WTC11 (cell line): ENCODE results near the gene CNTNAP5. TPM values are rescaled to one million over a fixed set of nuclear protein-coding genes. Genes with fewer than 3 reads are reported as not detected.

Experiments used
- ATAC-seq: fragments of 200-7000 bp; cut with Tn5 transposase; 2 replicates; pipeline ENCODE4 v1.10.0; 2021; ENCODE audit warnings: mild to moderate bottlenecking, moderate library complexity
- CTCF ChIA-PET: fragments of 300-600 bp; sonication (Branson Sonifier 250); formaldehyde crosslinking; loops from one replicate; lab custom pipeline; 2021; ENCODE audit warnings: antibody characterized with exemption; lab: Charles Lee
- POLR2A ChIA-PET: fragments of 350-600 bp; sonication (Branson Sonifier 250); formaldehyde crosslinking; loops from one replicate; lab custom pipeline; 2021; ENCODE audit warnings: antibody characterized with exemption; lab: Charles Lee
- DNase-seq: peaks from one replicate; pipeline ENCODE4 v3.0.0; 2021; ENCODE audit warnings: low spot score
- H3K27ac Mint-ChIP-seq: 2 replicates; pipeline ENCODE4 v1.8.0; 2021; ENCODE audit warnings: mixed read lengths
- H3K27me3 Mint-ChIP-seq: 2 replicates; pipeline ENCODE4 v1.8.0; 2021; ENCODE audit warnings: low read depth, mild to moderate bottlenecking, moderate library complexity, mixed read lengths
- H3K36me3 Mint-ChIP-seq: 2 replicates; pipeline ENCODE4 v1.8.0; 2021; ENCODE audit warnings: mixed read lengths
- H3K4me1 Mint-ChIP-seq: 2 replicates; pipeline ENCODE4 v1.8.0; 2022; ENCODE audit warnings: mixed read lengths
- H3K4me3 Mint-ChIP-seq: 2 replicates; pipeline ENCODE4 v1.8.0; 2021; ENCODE audit warnings: mild to moderate bottlenecking, moderate library complexity, mixed read lengths
- H3K9me3 Mint-ChIP-seq: 2 replicates; pipeline ENCODE4 v1.8.0; 2021; ENCODE audit warnings: mixed read lengths
- ATF1 ChIP-seq: sonication (generic); formaldehyde crosslinking; IDR thresholded peaks from 2 replicates; pipeline ENCODE4 v1.8.1; 2023; ENCODE audit warnings: mild to moderate bottlenecking, moderate library complexity, missing genetic modification reagents
- ERG ChIP-seq: fragments of 250-450 bp; sonication (Bioruptor Pico); IDR thresholded peaks from 2 replicates; pipeline ENCODE4 v1.8.0; 2021; ENCODE audit warnings: mild to moderate bottlenecking
- FOXK1 ChIP-seq: sonication (generic); formaldehyde crosslinking; IDR thresholded peaks from 2 replicates; pipeline ENCODE4 v1.8.0; 2022; ENCODE audit warnings: mild to moderate bottlenecking, moderate library complexity, missing genetic modification reagents
- GABPB1 ChIP-seq: sonication (generic); formaldehyde crosslinking; IDR thresholded peaks from 2 replicates; pipeline ENCODE4 v1.8.1; 2023; ENCODE audit warnings: mild to moderate bottlenecking, missing genetic modification reagents
- GTF2I ChIP-seq: fragments of 250-450 bp; sonication (Bioruptor Pico); conservative IDR thresholded peaks from 2 replicates; pipeline ENCODE4 v1.4.0; 2021; ENCODE audit warnings: mild to moderate bottlenecking
- HMGXB4 ChIP-seq: sonication (generic); formaldehyde crosslinking; IDR thresholded peaks from 2 replicates; pipeline ENCODE4 v1.8.1; 2023; ENCODE audit warnings: mild to moderate bottlenecking, moderate library complexity, missing genetic modification reagents
- JUN ChIP-seq: sonication (generic); formaldehyde crosslinking; IDR thresholded peaks from 2 replicates; pipeline ENCODE4 v1.8.0; 2023; ENCODE audit warnings: mild to moderate bottlenecking, missing genetic modification reagents
- KAT7 ChIP-seq: sonication (generic); formaldehyde crosslinking; IDR thresholded peaks from 2 replicates; pipeline ENCODE4 v1.8.1; 2023; ENCODE audit warnings: missing genetic modification reagents, mild to moderate bottlenecking, borderline replicate concordance
- NFATC4 ChIP-seq: fragments of 250-450 bp; sonication (Bioruptor Pico); IDR thresholded peaks from 2 replicates; pipeline ENCODE4 v1.9.0; 2021; ENCODE audit warnings: mild to moderate bottlenecking
- NFE2L1 ChIP-seq: sonication (generic); formaldehyde crosslinking; IDR thresholded peaks from 2 replicates; pipeline ENCODE4 v1.8.1; 2023; ENCODE audit warnings: missing genetic modification reagents
- NFYB ChIP-seq: sonication (generic); formaldehyde crosslinking; conservative IDR thresholded peaks from 2 replicates; pipeline ENCODE4 v1.8.0; 2022; ENCODE audit warnings: low read depth, missing genetic modification reagents
- OVOL2 ChIP-seq: fragments of 250-450 bp; sonication (Bioruptor Pico); IDR thresholded peaks from 2 replicates; pipeline ENCODE4 v1.9.0; 2021; ENCODE audit warnings: mild to moderate bottlenecking, borderline replicate concordance
- RELA ChIP-seq: sonication (generic); formaldehyde crosslinking; IDR thresholded peaks from 2 replicates; pipeline ENCODE4 v1.8.1; 2022; ENCODE audit warnings: missing genetic modification reagents, mild to moderate bottlenecking, borderline replicate concordance
- RORB ChIP-seq: fragments of 250-450 bp; sonication (Bioruptor Pico); IDR thresholded peaks from 2 replicates; pipeline ENCODE4 v1.9.0; 2021; ENCODE audit warnings: mild to moderate bottlenecking
- STAT6 ChIP-seq: sonication (generic); formaldehyde crosslinking; conservative IDR thresholded peaks from 2 replicates; pipeline ENCODE4 v1.8.1; 2023; ENCODE audit warnings: mild to moderate bottlenecking, low read depth, missing genetic modification reagents, moderate library complexity
- TP53 ChIP-seq: sonication (generic); formaldehyde crosslinking; IDR thresholded peaks from 2 replicates; pipeline ENCODE4 v1.8.1; 2023; ENCODE audit warnings: mild to moderate bottlenecking, missing genetic modification reagents
- ZNF281 ChIP-seq: sonication (generic); formaldehyde crosslinking; IDR thresholded peaks from 2 replicates; pipeline ENCODE4 v1.8.0; 2023; ENCODE audit warnings: mild to moderate bottlenecking, missing genetic modification reagents
- ZNF396 ChIP-seq: fragments of 250-450 bp; sonication (Bioruptor Pico); IDR thresholded peaks from 2 replicates; pipeline ENCODE4 v1.8.0; 2021; ENCODE audit warnings: mild to moderate bottlenecking, moderate library complexity, borderline replicate concordance
- ZNF423 ChIP-seq: fragments of 250-450 bp; sonication (Bioruptor Pico); IDR thresholded peaks from 2 replicates; pipeline ENCODE4 v2.1.2; 2022; ENCODE audit warnings: mild to moderate bottlenecking, moderate library complexity
- total RNA-seq: library from RNA; stranded (reverse); gene quantifications from 3 replicates; pipeline ENCODE4 v1.2.3, GENCODE V29; 2021
- TF ChIP-seq, protein P1 (sequence below): sonication (generic); formaldehyde crosslinking; IDR thresholded peaks from 2 replicates; pipeline ENCODE4 v1.8.1; 2022; ENCODE audit warnings: missing genetic modification reagents, borderline replicate concordance
- TF ChIP-seq, protein P2 (sequence below): sonication (generic); formaldehyde crosslinking; IDR thresholded peaks from 2 replicates; pipeline ENCODE4 v1.8.0; 2022; ENCODE audit warnings: mild to moderate bottlenecking, missing genetic modification reagents
- TF ChIP-seq, protein P3 (sequence below): fragments of 250-450 bp; sonication (Bioruptor Pico); IDR thresholded peaks from 2 replicates; pipeline ENCODE4 v1.9.0; 2021; ENCODE audit warnings: mild to moderate bottlenecking, borderline replicate concordance

The CNTNAP5 gene
- total RNA-seq, 1 experiment from 2014 or later = 0.22 TPM

- TF ChIP-seq HMGXB4 = no peak
- TF ChIP-seq TP53 (CRISPR knock-in tag) = no peak
- TF ChIP-seq ZNF281 (CRISPR knock-in tag) = no peak
- TF ChIP-seq ZNF396 = no peak
- no peak for TF ChIP-seq JUN
- TF ChIP-seq ATF1 (CRISPR knock-in tag) = no peak
- TF ChIP-seq GABPB1 (CRISPR knock-in tag) = no peak
- no peak for TF ChIP-seq NFATC4
Measured at GRCh38 chr2:124894199-124894598, 869.1 kb downstream of the CNTNAP5 start (continued).

GRCh38 chr2:124898827-124899226 lies 873.7 kb downstream of the CNTNAP5 start:
- TF ChIP-seq KAT7 (CRISPR knock-in tag) = no peak
- TF ChIP-seq RELA (CRISPR knock-in tag) = no peak
- TF ChIP-seq RORB = no peak
- TF ChIP-seq, protein P1, sequence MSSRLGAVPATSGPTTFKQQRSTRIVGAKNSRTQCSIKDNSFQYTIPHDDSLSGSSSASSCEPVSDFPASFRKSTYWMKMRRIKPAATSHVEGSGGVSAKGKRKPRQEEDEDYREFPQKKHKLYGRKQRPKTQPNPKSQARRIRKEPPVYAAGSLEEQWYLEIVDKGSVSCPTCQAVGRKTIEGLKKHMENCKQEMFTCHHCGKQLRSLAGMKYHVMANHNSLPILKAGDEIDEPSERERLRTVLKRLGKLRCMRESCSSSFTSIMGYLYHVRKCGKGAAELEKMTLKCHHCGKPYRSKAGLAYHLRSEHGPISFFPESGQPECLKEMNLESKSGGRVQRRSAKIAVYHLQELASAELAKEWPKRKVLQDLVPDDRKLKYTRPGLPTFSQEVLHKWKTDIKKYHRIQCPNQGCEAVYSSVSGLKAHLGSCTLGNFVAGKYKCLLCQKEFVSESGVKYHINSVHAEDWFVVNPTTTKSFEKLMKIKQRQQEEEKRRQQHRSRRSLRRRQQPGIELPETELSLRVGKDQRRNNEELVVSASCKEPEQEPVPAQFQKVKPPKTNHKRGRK (CRISPR knock-in tag) = no peak
- no peak for TF ChIP-seq NFYB (CRISPR knock-in tag)
- no peak for TF ChIP-seq ERG (CRISPR knock-in tag)
- no peak for TF ChIP-seq OVOL2 (CRISPR knock-in tag)
- no peak for TF ChIP-seq NFE2L1 (CRISPR knock-in tag)
- TF ChIP-seq ZNF423 (CRISPR knock-in tag) = no peak
- no peak for TF ChIP-seq STAT6 (CRISPR knock-in tag)
- TF ChIP-seq, protein P2, sequence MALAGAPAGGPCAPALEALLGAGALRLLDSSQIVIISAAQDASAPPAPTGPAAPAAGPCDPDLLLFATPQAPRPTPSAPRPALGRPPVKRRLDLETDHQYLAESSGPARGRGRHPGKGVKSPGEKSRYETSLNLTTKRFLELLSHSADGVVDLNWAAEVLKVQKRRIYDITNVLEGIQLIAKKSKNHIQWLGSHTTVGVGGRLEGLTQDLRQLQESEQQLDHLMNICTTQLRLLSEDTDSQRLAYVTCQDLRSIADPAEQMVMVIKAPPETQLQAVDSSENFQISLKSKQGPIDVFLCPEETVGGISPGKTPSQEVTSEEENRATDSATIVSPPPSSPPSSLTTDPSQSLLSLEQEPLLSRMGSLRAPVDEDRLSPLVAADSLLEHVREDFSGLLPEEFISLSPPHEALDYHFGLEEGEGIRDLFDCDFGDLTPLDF (CRISPR knock-in tag) = no peak
- TF ChIP-seq FOXK1 = no peak
- TF ChIP-seq GTF2I (CRISPR knock-in tag) = no peak
- no peak for TF ChIP-seq GABPB1 (CRISPR knock-in tag)
- TF ChIP-seq TP53 (CRISPR knock-in tag) = no peak
- TF ChIP-seq, protein P3, sequence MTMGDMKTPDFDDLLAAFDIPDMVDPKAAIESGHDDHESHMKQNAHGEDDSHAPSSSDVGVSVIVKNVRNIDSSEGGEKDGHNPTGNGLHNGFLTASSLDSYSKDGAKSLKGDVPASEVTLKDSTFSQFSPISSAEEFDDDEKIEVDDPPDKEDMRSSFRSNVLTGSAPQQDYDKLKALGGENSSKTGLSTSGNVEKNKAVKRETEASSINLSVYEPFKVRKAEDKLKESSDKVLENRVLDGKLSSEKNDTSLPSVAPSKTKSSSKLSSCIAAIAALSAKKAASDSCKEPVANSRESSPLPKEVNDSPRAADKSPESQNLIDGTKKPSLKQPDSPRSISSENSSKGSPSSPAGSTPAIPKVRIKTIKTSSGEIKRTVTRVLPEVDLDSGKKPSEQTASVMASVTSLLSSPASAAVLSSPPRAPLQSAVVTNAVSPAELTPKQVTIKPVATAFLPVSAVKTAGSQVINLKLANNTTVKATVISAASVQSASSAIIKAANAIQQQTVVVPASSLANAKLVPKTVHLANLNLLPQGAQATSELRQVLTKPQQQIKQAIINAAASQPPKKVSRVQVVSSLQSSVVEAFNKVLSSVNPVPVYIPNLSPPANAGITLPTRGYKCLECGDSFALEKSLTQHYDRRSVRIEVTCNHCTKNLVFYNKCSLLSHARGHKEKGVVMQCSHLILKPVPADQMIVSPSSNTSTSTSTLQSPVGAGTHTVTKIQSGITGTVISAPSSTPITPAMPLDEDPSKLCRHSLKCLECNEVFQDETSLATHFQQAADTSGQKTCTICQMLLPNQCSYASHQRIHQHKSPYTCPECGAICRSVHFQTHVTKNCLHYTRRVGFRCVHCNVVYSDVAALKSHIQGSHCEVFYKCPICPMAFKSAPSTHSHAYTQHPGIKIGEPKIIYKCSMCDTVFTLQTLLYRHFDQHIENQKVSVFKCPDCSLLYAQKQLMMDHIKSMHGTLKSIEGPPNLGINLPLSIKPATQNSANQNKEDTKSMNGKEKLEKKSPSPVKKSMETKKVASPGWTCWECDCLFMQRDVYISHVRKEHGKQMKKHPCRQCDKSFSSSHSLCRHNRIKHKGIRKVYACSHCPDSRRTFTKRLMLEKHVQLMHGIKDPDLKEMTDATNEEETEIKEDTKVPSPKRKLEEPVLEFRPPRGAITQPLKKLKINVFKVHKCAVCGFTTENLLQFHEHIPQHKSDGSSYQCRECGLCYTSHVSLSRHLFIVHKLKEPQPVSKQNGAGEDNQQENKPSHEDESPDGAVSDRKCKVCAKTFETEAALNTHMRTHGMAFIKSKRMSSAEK (CRISPR knock-in tag) = no peak
- TF ChIP-seq, all 79 proteins: peak for 0

More at GRCh38 chr2:124898827-124899226, 873.7 kb downstream of the CNTNAP5 start:
- CTCF ChIA-PET = no interaction called here
- DNase-seq (no peak), ATAC-seq (no peak)
- H3K36me3 Mint-ChIP-seq = peaks cover 10% of the 10 kb centered on the region; the same call in 1 of the 2 replicates
- no peaks in the 10 kb centered on the region for H3K27me3 Mint-ChIP-seq
- H3K4me3 Mint-ChIP-seq = no peak overlapping the region
- no peak overlapping the region for H3K27ac Mint-ChIP-seq
- no peaks in the 10 kb centered on the region for H3K4me1 Mint-ChIP-seq
- peaks cover 38% of the 10 kb centered on the region for H3K9me3 Mint-ChIP-seq
- POLR2A ChIA-PET = interaction anchor here (0.6 kb wide), 1 partner anchor 10 kb away, joined by 3 read pairs; no protein-coding TSS in a partner anchor
